ENCODE results near the gene VN1R5.
"Not testable (repeated sequence)": the region's sequence is repeated elsewhere in the genome, so short reads cannot be mapped to it uniquely, and the experiment has no call there.

The VN1R5 gene

GRCh38 chr1:247288341-247288740, 32.5 kb downstream of the VN1R5 start:
- Histone ChIP-seq H3K27me3 (replicated peaks; ENCODE audit: control insufficient read depth, insufficient read depth, low read length) (no peaks in the 10 kb centered on the region), H3K36me3 (ENCODE audit: control insufficient read depth, insufficient read depth, low read length) (no peaks in the 10 kb centered on the region), H3K4me3 (replicated peaks; ENCODE audit: low read depth, low read length) (no peak overlapping the region)
- DNase-seq (ENCODE audit: extremely low read depth, insufficient read length), result no peak
- TF ChIP-seq CTCF (IDR thresholded peaks at IDR 0.05; ENCODE audit: insufficient read depth, low read length, poor library complexity, severe bottlenecking), result no peak

- DNase-seq (ENCODE audit: extremely low read depth, insufficient read length); H3K4me3 ChIP-seq (replicated peaks; ENCODE audit: low read depth, low read length); H3K27me3 ChIP-seq (replicated peaks; ENCODE audit: control insufficient read depth, insufficient read depth, low read length); H3K36me3 ChIP-seq (ENCODE audit: control insufficient read depth, insufficient read depth, low read length): not testable (repeated sequence)
These were observed 33.5 kb downstream of the VN1R5 start for GRCh38 chr1:247289274-247289892.

DNA sequence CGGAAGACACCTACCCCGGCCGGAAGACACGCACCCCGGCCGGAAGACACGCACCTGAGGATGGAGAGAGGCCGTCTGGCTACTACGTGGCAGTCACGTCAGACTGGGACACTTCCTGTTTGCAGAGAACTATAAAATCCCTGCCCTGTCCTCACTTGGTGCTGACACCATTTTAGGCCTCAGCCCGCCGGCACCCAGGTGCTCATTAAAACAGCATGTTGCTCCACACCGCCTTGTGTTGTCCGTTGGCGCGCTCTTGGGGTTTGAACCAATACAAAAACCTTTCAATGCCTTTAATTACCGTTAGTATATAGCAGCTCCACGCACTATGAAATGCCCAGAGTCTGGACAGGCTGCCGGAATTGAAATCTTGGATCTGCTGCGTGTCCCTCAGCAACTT, 34.7 kb downstream of the VN1R5 start:
- no peak for TF ChIP-seq CTCF (IDR thresholded peaks at IDR 0.05; ENCODE audit: insufficient read depth, low read length, poor library complexity, severe bottlenecking)
- Histone ChIP-seq H3K36me3 (ENCODE audit: control insufficient read depth, insufficient read depth, low read length) (no peaks in the 10 kb centered on the region), H3K4me3 (replicated peaks; ENCODE audit: low read depth, low read length) (no peak overlapping the region), H3K27me3 (replicated peaks; ENCODE audit: control insufficient read depth, insufficient read depth, low read length) (no peaks in the 10 kb centered on the region)
- DNase-seq (ENCODE audit: extremely low read depth, insufficient read length), result no peak

- no peak for DNase-seq (ENCODE audit: extremely low read depth, insufficient read length)
- no peaks in the 10 kb centered on the region for H3K27me3 ChIP-seq (replicated peaks; ENCODE audit: control insufficient read depth, insufficient read depth, low read length)
- TF ChIP-seq CTCF (IDR thresholded peaks at IDR 0.05; ENCODE audit: insufficient read depth, low read length, poor library complexity, severe bottlenecking), result no peak
- no peak overlapping the region for H3K4me3 ChIP-seq (replicated peaks; ENCODE audit: low read depth, low read length)
- H3K36me3 ChIP-seq (ENCODE audit: control insufficient read depth, insufficient read depth, low read length), result no peaks in the 10 kb centered on the region
These were observed 35.3 kb downstream of the VN1R5 start for GRCh38 chr1:247291161-247291560.

DNA sequence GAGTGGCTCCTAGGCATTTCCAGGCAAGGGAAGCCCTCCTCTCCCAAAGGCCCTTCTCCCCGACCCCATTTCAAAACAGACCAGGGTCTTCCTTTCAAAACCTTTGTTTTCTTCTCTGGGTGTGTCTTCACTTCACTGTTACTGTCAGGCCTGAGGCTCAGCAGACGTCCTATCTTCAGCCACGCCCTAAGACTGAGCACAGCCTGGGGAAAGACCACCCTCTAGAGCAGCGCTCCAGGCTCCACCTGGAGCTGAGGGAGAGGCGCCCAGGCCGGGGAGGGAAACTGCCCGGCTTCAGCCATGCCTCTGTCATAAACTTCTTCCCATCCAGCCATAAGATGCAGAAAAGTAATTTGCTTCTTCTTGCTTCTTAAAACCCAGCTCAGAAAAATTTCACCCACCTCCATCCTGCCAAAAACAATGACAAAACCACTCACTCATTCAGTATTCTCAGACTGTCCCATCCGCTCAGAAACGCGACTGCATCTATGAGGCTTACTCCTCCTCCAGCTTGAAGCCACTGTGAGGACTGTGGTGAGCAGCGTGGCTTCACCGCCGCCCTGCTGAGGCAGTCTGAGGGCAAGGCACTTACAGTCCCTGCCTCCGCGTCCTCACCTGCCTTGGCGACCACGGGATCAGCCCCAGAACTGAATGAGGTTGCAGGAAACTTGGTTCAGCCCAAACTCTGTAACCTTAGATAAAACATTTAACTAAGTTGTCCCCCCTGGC, 36.1 kb downstream of the VN1R5 start:
- H3K27me3 ChIP-seq (replicated peaks; ENCODE audit: control insufficient read depth, insufficient read depth, low read length), result no peaks in the 10 kb centered on the region
- H3K36me3 ChIP-seq (ENCODE audit: control insufficient read depth, insufficient read depth, low read length), result no peaks in the 10 kb centered on the region
- H3K4me3 ChIP-seq (replicated peaks; ENCODE audit: low read depth, low read length), result no peak overlapping the region
- no peak for TF ChIP-seq CTCF (IDR thresholded peaks at IDR 0.05; ENCODE audit: insufficient read depth, low read length, poor library complexity, severe bottlenecking)
- DNase-seq (ENCODE audit: extremely low read depth, insufficient read length), result no peak

DNA sequence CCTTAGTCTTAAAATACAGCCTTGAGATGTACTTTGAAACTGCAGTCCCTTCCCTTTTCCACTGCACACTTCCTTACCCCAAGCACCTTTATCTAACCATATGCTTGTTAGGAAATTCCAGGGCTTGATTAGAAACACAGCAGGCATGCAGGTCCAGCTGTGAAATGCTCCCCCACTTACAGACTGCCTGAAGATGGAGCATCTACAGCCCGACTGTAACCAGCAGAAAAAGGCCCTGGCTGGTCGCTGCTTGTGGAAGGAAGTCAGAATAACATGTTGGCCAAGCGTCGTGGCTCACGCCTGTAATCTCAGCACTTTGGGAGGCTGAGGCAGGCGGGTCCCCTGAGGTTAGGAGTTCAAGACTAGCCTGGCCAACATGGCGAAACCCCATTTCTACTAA, 37.2 kb downstream of the VN1R5 start:
- no peak for DNase-seq (ENCODE audit: extremely low read depth, insufficient read length)
- H3K36me3 ChIP-seq (ENCODE audit: control insufficient read depth, insufficient read depth, low read length), result no peaks in the 10 kb centered on the region
- H3K4me3 ChIP-seq (replicated peaks; ENCODE audit: low read depth, low read length), result no peak overlapping the region
- TF ChIP-seq CTCF (IDR thresholded peaks at IDR 0.05; ENCODE audit: insufficient read depth, low read length, poor library complexity, severe bottlenecking), result no peak
- H3K27me3 ChIP-seq (replicated peaks; ENCODE audit: control insufficient read depth, insufficient read depth, low read length), result no peaks in the 10 kb centered on the region
